Endothelial cell of umbilical vein (primary cell): ENCODE results near the gene ZC3HAV1L. TPM values are rescaled to one million over a fixed set of nuclear protein-coding genes. Genes with fewer than 3 reads are reported as not detected.

ENCODE experiments used
- BruUV-seq: library from RNA; stranded (reverse); fragments of 400-500 nt; replicated peaks from 2 replicates; lab custom pipeline; 2021; lab: Mats Ljungman, UMichigan
- CTCF ChIA-PET: fragments of 300-600, 350-600 bp; sonication (Branson Sonifier 250); formaldehyde crosslinking; loops from one replicate; lab custom pipeline; 2021; ENCODE audit warnings: antibody characterized with exemption, inconsistent platforms; lab: Charles Lee
- POLR2A ChIA-PET: fragments of 300-600, 350-600 bp; sonication (Branson Sonifier 250); formaldehyde crosslinking; loops from one replicate; lab custom pipeline; 2021; ENCODE audit warnings: antibody characterized with exemption, inconsistent platforms; lab: Charles Lee
- DNase-seq: peaks from one replicate; pipeline ENCODE4 v3.0.0-alpha.2; 2011; ENCODE audit warnings: low read depth, low spot score
- FAIRE-seq: peaks from 2 replicates; lab custom pipeline; 2011; peaks lifted over from hg19 to GRCh38; lab: Jason Lieb, UNC
- H2AFZ ChIP-seq: 2 replicates; pipeline ENCODE4 v1.6.0; 2012; ENCODE audit warnings: low read depth, low read length, control low read depth, inconsistent platforms
- H3K27ac ChIP-seq: 2 replicates; pipeline ENCODE4 v1.5.1; 2011; ENCODE audit warnings: low read depth, mild to moderate bottlenecking, control low read depth, low read length, moderate library complexity; ENCODE audit not compliant: insufficient read depth
- H3K27me3 ChIP-seq, 2 experiments: 2 replicates each; pipeline versions ENCODE4 v1.6.0 to v1.6.1; 2011; ENCODE audit warnings: low read length in 2 of 2, mixed read lengths in 1 of 2; ENCODE audit not compliant: control insufficient read depth in 2 of 2, insufficient read depth in 2 of 2
- H3K36me3 ChIP-seq, 2 experiments: 2 replicates in 1 of 2; 3 replicates in 1 of 2; pipeline ENCODE4 v1.5.1; 2011; ENCODE audit warnings: low read length in 2 of 2, mild to moderate bottlenecking in 1 of 2, moderate library complexity in 1 of 2; ENCODE audit not compliant: control insufficient read depth in 2 of 2, insufficient read depth in 2 of 2; ENCODE audit errors: extremely low read depth in 1 of 2
- H3K4me1 ChIP-seq: 3 replicates; pipeline ENCODE4 v1.5.1; 2011; ENCODE audit warnings: mild to moderate bottlenecking, low read length; ENCODE audit not compliant: control insufficient read depth, insufficient read depth; ENCODE audit errors: extremely low read depth
- H3K4me2 ChIP-seq: 2 replicates; pipeline ENCODE4 v1.6.1; 2011; ENCODE audit warnings: low read length, control low read depth, mixed read lengths; ENCODE audit not compliant: insufficient read depth
- H3K4me3 ChIP-seq, 3 experiments: fragments of 200-600 bp in 1 of 3; sonication (generic), shearing (Covaris generic) in 1 of 3; replicated peaks in 1 of 3; 2 replicates each; pipeline ENCODE4 v1.5.1; 2011 to 2016; ENCODE audit warnings: control low read depth in 3 of 3, low read length in 3 of 3, mild to moderate bottlenecking in 2 of 3, inconsistent platforms in 1 of 3, low read depth in 1 of 3, moderate library complexity in 1 of 3; ENCODE audit not compliant: insufficient read depth in 1 of 3
- H3K79me2 ChIP-seq: 2 replicates; pipeline ENCODE4 v1.6.0; 2012; ENCODE audit warnings: low read length, inconsistent platforms; ENCODE audit not compliant: control insufficient read depth, insufficient read depth
- H3K9ac ChIP-seq: replicated peaks from 2 replicates; pipeline ENCODE3; 2011; ENCODE audit warnings: low read length, control low read depth; ENCODE audit not compliant: insufficient read depth; ENCODE audit errors: extremely low read depth
- H3K9me1 ChIP-seq: replicated peaks from 3 replicates; pipeline ENCODE4 v1.6.0; 2011; ENCODE audit warnings: mild to moderate bottlenecking, low read length; ENCODE audit not compliant: control insufficient read depth, insufficient read depth; ENCODE audit errors: extremely low read depth
- H3K9me3 ChIP-seq: replicated peaks from 2 replicates; pipeline ENCODE4 v1.5.1; 2012; ENCODE audit warnings: low read length, inconsistent platforms; ENCODE audit not compliant: control insufficient read depth, insufficient read depth
- H4K20me1 ChIP-seq: replicated peaks from 2 replicates; pipeline ENCODE3; 2011; ENCODE audit warnings: mild to moderate bottlenecking, low read length; ENCODE audit not compliant: control insufficient read depth, insufficient read depth; ENCODE audit errors: extremely low read depth
- EZH2 ChIP-seq: IDR thresholded peaks from 2 replicates; pipeline ENCODE4 v1.6.1; 2012; ENCODE audit warnings: borderline replicate concordance, low read depth, mild to moderate bottlenecking, moderate library complexity, low read length, inconsistent platforms; ENCODE audit not compliant: severe bottlenecking
- FOS ChIP-seq: IDR thresholded peaks from 2 replicates; pipeline ENCODE4 v1.6.1; 2011; ENCODE audit warnings: mild to moderate bottlenecking, low read length, moderate library complexity, borderline replicate concordance; ENCODE audit not compliant: insufficient read depth
- JUN ChIP-seq: IDR thresholded peaks from 2 replicates; pipeline ENCODE4 v1.6.1; 2011; ENCODE audit warnings: borderline replicate concordance, low read depth; ENCODE audit not compliant: insufficient read length, insufficient read depth
- MYC ChIP-seq: IDR thresholded peaks from one replicate; pipeline ENCODE4 v1.6.1; 2011; ENCODE audit warnings: mild to moderate bottlenecking, low read depth, low read length
- POLR2A ChIP-seq: IDR thresholded peaks from 2 replicates; pipeline ENCODE4 v1.6.1; 2012; ENCODE audit warnings: low read depth, mild to moderate bottlenecking, control low read depth, low read length
- POLR2AphosphoS5 ChIP-seq: IDR thresholded peaks from 2 replicates; pipeline ENCODE4 v1.6.1; 2012; ENCODE audit warnings: low read depth, mild to moderate bottlenecking, control low read depth, low read length, moderate library complexity; ENCODE audit not compliant: insufficient read depth
- dilution Hi-C: fragments of 300-500 bp; cut with MboI; formaldehyde crosslinking; loops from one replicate; pipeline ENCODE4 v1.15.0; 2019; ENCODE audit warnings: low sequenced_read_pairs; ENCODE audit not compliant: extremely low pct_ligation_motif_present
- intact Hi-C: fragments of 100-400 bp; cut with micrococcal nuclease; formaldehyde crosslinking; loops from one replicate; pipeline ENCODE4 v1.10.0; 2022
- polyA plus RNA-seq, 4 experiments: library from polyadenylated mRNA; depleted of rRNA in 3 of 4; stranded (reverse) in 3 of 4; unstranded in 1 of 4; fragments of >200 nt; gene quantifications; 2 replicates each; pipeline versions ENCODE4 v1.2.1 to v1.2.3, GENCODE V29; 2011 to 2012; ENCODE audit warnings: missing spikeins in 1 of 4
- total RNA-seq: library from RNA; stranded (reverse); gene quantifications from 2 replicates; pipeline ENCODE4 v1.2.3, GENCODE V29; 2021
- TF ChIP-seq, protein P1 (sequence below): IDR thresholded peaks from 2 replicates; pipeline ENCODE4 v1.6.1; 2011; ENCODE audit not compliant: insufficient read depth, insufficient read length
- TF ChIP-seq, protein P2 (sequence below), 2 donors: IDR thresholded peaks; 1 replicate in 1 of 2; 2 replicates in 1 of 2; pipeline ENCODE4 v1.5.1; 2011; ENCODE audit warnings: low read length in 2 of 2, mild to moderate bottlenecking in 2 of 2, moderate library complexity in 2 of 2, control low read depth in 1 of 2, inconsistent platforms in 1 of 2, low read depth in 1 of 2; ENCODE audit not compliant: insufficient read depth in 1 of 2; ENCODE audit errors: extremely low read depth in 1 of 2

The ZC3HAV1L gene
- total and polyA plus RNA-seq, 2 donors (not counting 3 experiments of a cell fraction or from before 2014, with no cell fraction given) = 15.9 to 25.7 TPM

DNA sequence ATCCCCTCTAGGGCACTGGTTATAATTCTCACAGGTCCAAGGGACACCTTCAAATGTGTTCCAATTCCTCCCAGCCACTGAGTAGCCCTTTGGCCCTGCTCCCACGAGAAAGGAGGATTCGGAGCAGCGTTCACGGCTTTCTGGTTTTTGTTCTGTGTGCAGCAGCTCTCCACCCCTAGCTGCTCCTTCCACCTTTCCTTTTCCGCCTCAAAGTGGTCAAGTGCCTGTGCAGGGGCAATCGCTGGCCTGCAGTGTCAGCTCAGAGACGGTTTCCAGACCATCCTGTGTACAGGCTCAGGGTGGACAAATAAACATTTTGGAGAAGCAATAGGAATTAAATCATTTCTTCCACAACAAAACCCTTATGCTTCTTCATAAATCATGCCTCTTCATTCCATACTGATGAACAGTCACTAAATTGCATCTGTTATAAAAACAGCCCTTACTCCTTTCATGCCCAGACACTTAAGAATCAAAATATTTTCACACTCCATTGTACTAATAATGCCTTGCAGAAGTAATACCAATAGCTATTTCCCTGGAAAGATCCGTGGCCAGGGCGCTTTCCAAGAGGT is 55.8 kb downstream of the ZC3HAV1L start:
- DNase-seq (peak; percentile 8), FAIRE-seq (no peak)
- POLR2A ChIA-PET = interaction anchor here (0.6 kb wide), 1 partner anchor 131 kb away, joined by 3 read pairs; no protein-coding TSS in a partner anchor
- Histone ChIP-seq H2AFZ (no peak overlapping the region), H4K20me1 (no peaks in the 10 kb centered on the region), H3K4me2 (peak overlapping the region; percentile 69), H3K9me1 (no peaks in the 10 kb centered on the region), H3K79me2 (peaks cover 29% of the 10 kb centered on the region), H3K9ac (peak overlapping the region; percentile 65), H3K4me1 (peaks cover 24% of the 10 kb centered on the region), H3K27ac (no peak overlapping the region), H3K36me3 (no peaks in the 10 kb centered on the region), H3K9me3 (no peaks in the 10 kb centered on the region), H3K27me3 (no peaks in the 10 kb centered on the region), H3K4me3 (peak overlapping the region; percentile 59 to 93 (median 72))
- BruUV-seq = no TSS peak
- TF ChIP-seq POLR2AphosphoS5 (no peak), EZH2 (no peak), JUN (no peak), POLR2A (no peak), MYC (no peak), FOS (no peak)
- TF ChIP-seq, protein P1, sequence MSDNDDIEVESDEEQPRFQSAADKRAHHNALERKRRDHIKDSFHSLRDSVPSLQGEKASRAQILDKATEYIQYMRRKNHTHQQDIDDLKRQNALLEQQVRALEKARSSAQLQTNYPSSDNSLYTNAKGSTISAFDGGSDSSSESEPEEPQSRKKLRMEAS = no peak
- TF ChIP-seq, protein P2, sequence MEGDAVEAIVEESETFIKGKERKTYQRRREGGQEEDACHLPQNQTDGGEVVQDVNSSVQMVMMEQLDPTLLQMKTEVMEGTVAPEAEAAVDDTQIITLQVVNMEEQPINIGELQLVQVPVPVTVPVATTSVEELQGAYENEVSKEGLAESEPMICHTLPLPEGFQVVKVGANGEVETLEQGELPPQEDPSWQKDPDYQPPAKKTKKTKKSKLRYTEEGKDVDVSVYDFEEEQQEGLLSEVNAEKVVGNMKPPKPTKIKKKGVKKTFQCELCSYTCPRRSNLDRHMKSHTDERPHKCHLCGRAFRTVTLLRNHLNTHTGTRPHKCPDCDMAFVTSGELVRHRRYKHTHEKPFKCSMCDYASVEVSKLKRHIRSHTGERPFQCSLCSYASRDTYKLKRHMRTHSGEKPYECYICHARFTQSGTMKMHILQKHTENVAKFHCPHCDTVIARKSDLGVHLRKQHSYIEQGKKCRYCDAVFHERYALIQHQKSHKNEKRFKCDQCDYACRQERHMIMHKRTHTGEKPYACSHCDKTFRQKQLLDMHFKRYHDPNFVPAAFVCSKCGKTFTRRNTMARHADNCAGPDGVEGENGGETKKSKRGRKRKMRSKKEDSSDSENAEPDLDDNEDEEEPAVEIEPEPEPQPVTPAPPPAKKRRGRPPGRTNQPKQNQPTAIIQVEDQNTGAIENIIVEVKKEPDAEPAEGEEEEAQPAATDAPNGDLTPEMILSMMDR (IDR thresholded peaks at IDR 0.05; ENCODE audit: extremely low read depth in 1 of 2, insufficient read depth in 1 of 2, low read depth in 1 of 2, low read length in 2 of 2) = no peak
- CTCF ChIA-PET = interaction anchor here (0.9 to 5.5 kb wide), 7 partner anchors 10 to 94 kb away, joined by 3 to 117 read pairs (median 6); no protein-coding TSS in a partner anchor
- intact Hi-C loops = loop anchor here (1.0 kb wide), 1 partner anchor 45 kb away; no protein-coding TSS in a partner anchor
- dilution Hi-C loops = no loop called here
